Esophagus squamous epithelium (tissue), 5 donors: ENCODE measurements around the gene ZFPM1. TPM values are rescaled to one million over a fixed set of nuclear protein-coding genes. Genes with fewer than 3 reads are reported as not detected.

Source experiments
- DNase-seq: peaks from one replicate; lab custom pipeline; 2025; lab: John Stamatoyannopoulos, UW
- H3K27ac ChIP-seq, 4 donors: fragments of 200-600 bp; sonication (generic); one replicate each; pipeline ENCODE4 v1.5.1; 2016 to 2019; ENCODE audit warnings: mild to moderate bottlenecking in 1 of 4
- H3K27me3 ChIP-seq, 4 donors: fragments of 200-600 bp; sonication (generic); 1 replicate in 3 of 4; 2 replicates in 1 of 4; pipeline versions ENCODE4 v1.5.1 to v1.6.0; 2017 to 2021; ENCODE audit warnings: antibody characterized with exemption in 1 of 4
- H3K36me3 ChIP-seq, 3 donors: fragments of 200-600 bp; sonication (generic); one replicate each; pipeline ENCODE4 v1.5.1; 2016 to 2019
- H3K4me1 ChIP-seq, 3 donors: fragments of 200-600 bp; sonication (generic); one replicate each; pipeline ENCODE4 v1.5.1; 2017 to 2019
- H3K4me3 ChIP-seq, 4 donors: fragments of 200-600 bp; sonication (generic); 1 replicate in 3 of 4; 2 replicates in 1 of 4; pipeline ENCODE4 v1.5.1; 2016 to 2019; ENCODE audit warnings: mild to moderate bottlenecking in 2 of 4, moderate library complexity in 1 of 4
- H3K9me3 ChIP-seq, 3 donors: fragments of 200-600 bp; sonication (generic); one replicate each; pipeline ENCODE4 v1.5.1; 2016 to 2019
- POLR2A ChIP-seq, 4 donors: fragments of 450-650 bp; IDR thresholded peaks; one replicate each; pipeline ENCODE4 v1.6.1; 2017; ENCODE audit warnings: antibody characterized with exemption in 4 of 4, mild to moderate bottlenecking in 4 of 4, moderate library complexity in 3 of 4
- WGBS, 2 donors: methylation state at CpG; one replicate each; pipeline ENCODE4 v1.1.5; 2018; 5-methylcytosine and 5-hydroxymethylcytosine counted together
- intact Hi-C: fragments of 100-400 bp; cut with DNase I; formaldehyde crosslinking; loops from one replicate; pipeline ENCODE4 v1.15.0; 2022
- total RNA-seq, 4 donors: library from RNA; depleted of rRNA; stranded (reverse); fragments of >200 nt; gene quantifications; one replicate each; pipeline ENCODE4 v1.1.0, GENCODE V29; 2016
- TF ChIP-seq, protein P1 (sequence below), 6 experiments: fragments of 450-650 bp in 4 of 6; fragments of 200-600 bp in 2 of 6; sonication (generic) in 2 of 6; IDR thresholded peaks; one replicate each; pipeline ENCODE4 v1.5.1; 2016 to 2019; ENCODE audit warnings: antibody characterized with exemption in 6 of 6, mild to moderate bottlenecking in 4 of 6, moderate library complexity in 4 of 6
- donor health status: DM: yes; HTN: yes; CAD: no.

The ZFPM1 gene
- total RNA-seq, 4 donors from 2014 or later = 0.67 to 1.7 (median 1.2) TPM

DNA sequence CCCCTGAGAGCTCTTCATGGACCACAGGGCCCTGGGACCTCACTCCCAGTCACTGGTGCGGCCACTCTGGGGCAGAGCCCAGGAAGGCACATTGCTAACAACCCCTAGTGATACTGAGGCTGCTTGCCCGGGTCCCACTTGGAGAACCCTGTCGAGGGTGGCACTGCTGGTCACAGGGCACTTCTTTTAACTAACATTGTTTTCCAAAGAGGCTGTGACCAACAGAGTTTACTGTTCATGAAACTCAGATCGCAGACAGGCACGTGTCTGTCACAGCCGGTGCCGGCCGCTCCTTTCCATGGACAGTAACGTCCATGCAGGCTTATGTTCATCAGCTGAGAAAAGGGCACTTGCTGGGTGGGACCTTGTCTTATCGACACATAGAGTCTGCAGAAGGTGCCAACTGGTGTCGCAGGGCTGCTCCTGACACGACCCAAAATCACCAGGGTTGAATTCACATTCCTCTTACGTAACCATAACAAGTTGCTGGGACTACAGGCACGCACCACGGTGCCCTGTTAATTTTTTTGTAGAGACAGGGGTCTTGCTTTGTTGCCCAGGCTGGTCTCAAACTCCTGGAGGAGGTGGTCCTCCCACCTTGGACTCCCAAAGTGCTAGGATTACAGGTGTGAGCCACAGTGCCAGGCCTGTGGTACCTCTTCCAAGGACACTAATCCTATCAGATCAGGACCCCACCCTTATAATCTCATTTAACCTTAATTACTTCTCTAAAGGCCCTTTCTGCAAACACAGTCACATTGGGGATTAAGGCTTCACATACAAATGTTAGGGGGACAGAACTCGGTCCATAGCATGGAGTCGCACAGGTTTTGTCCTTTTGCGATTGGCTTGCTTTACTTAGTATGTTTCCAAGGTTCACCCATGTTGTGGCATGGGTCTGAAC is 115.9 kb downstream of the ZFPM1 start:
- peak overlapping the region; percentile 80 to 96 (median 90) for H3K4me3 ChIP-seq
- peak overlapping the region in 1 of 4 donors; percentile 84 for H3K27ac ChIP-seq
- WGBS, 2 donors = 72 to 82% methylated on average over 6 to 8 of the region's 18 CpGs

DNA sequence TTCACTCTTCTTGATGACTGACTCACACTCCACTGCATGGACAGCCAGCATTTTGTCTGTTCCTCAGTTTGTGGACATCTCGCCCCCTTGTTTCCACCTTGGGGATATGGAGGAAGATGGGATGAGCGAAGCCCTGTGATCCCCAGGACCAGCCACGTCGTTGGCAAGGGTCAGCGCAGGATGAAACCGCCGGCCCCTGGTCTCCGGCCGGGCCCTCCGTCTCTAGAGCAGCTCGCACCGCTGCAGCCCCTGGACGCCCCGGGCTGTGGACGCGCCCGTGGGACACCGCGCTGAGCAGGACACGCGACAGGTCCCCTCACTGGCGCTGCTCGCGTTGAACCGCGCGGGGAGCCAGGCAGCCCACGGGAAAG is 116.5 kb downstream of the ZFPM1 start:
- no peaks in the 10 kb centered on the region for H3K9me3 ChIP-seq
- peak overlapping the region; percentile 80 to 96 (median 90) for H3K4me3 ChIP-seq
- H3K4me1 ChIP-seq = peaks cover 14 to 37% (median 21%) of the 10 kb centered on the region in 3 donors
- peak overlapping the region; percentile 84 to 94 (median 92) for H3K27ac ChIP-seq
- WGBS, 2 donors = 2 to 17% methylated on average over 1 to 11 of the region's 28 CpGs
- peaks cover 0 to 27% (median 0%) of the 10 kb centered on the region in 3 donors for H3K36me3 ChIP-seq
- intact Hi-C loops = no loop called here
- DNase-seq = no peak
- no peaks in the 10 kb centered on the region for H3K27me3 ChIP-seq
- no peak for TF ChIP-seq POLR2A (IDR thresholded peaks at IDR 0.05)

More for the DNA sequence above, 115.9 kb downstream of the ZFPM1 start:
- peaks cover 14 to 37% (median 21%) of the 10 kb centered on the region in 3 donors for H3K4me1 ChIP-seq
- peaks cover 0 to 22% (median 0%) of the 10 kb centered on the region in 3 donors for H3K36me3 ChIP-seq
- intact Hi-C loops = no loop called here
- no peak for TF ChIP-seq POLR2A (IDR thresholded peaks at IDR 0.05)
- TF ChIP-seq, protein P1, sequence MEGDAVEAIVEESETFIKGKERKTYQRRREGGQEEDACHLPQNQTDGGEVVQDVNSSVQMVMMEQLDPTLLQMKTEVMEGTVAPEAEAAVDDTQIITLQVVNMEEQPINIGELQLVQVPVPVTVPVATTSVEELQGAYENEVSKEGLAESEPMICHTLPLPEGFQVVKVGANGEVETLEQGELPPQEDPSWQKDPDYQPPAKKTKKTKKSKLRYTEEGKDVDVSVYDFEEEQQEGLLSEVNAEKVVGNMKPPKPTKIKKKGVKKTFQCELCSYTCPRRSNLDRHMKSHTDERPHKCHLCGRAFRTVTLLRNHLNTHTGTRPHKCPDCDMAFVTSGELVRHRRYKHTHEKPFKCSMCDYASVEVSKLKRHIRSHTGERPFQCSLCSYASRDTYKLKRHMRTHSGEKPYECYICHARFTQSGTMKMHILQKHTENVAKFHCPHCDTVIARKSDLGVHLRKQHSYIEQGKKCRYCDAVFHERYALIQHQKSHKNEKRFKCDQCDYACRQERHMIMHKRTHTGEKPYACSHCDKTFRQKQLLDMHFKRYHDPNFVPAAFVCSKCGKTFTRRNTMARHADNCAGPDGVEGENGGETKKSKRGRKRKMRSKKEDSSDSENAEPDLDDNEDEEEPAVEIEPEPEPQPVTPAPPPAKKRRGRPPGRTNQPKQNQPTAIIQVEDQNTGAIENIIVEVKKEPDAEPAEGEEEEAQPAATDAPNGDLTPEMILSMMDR (IDR thresholded peaks at IDR 0.05) = peak in 1 of 6 experiments; percentile 0
- no peaks in the 10 kb centered on the region for H3K9me3 ChIP-seq
- H3K27me3 ChIP-seq = no peaks in the 10 kb centered on the region
- DNase-seq = no peak

DNA sequence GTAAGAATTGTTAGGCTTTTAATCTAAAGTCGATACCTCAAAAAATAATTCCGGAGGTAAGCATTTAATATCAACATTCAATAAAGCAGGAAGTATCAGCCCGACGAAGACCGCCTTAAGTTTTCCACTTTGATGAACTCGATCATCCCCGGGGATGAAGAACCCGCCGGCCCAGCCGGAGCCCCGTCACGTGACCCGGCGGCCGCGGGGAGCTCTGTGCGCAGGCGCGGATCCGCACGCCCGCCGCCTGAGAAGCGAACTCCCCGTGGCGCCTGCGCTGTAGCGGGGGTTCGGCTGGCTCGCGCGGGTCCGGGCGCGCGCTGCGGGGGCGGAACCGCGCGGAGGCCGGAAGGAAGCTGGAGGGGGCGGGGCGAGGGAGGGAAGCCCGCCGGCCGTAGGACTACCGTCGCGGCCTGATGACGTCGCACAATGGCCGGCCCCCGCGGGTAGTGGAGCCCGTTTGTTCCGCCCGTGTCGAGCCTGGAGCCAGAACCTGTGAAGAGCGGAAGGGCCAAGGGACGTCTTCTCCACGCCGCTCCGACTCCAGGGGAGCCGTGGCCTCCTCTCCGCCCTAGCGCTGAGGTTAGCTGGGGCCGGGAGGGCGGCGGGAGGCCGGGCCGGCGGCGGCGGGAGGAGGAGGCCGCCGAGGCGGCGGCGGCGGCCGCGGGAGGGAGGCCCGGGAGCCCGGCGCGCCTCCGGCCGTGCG is 117.1 kb downstream of the ZFPM1 start, which contains the start of gene ZC3H18:
ZC3H18 (plus strand) TSS at position 419 of the 706 bp plus-strand sequence. CDS start 6,721 bp downstream, outside the sequence.
- H3K4me3 ChIP-seq = peak within 1 kb of the TSS; percentile 80 to 96 (median 90)
- H3K27ac ChIP-seq = peak within 1 kb of the TSS; percentile 84 to 94 (median 92)
- no peaks in the 10 kb centered on the region for H3K27me3 ChIP-seq
- TF ChIP-seq POLR2A (IDR thresholded peaks at IDR 0.05) = peak in 3 of 4 donors; percentile 15 to 67 (median 44)
- TF ChIP-seq, protein P1 (IDR thresholded peaks at IDR 0.05) = peak in 1 of 6 experiments; percentile 52
- peaks cover 0 to 31% (median 0%) of the 10 kb centered on the region in 3 donors for H3K36me3 ChIP-seq
- peaks cover 14 to 37% (median 21%) of the 10 kb centered on the region in 3 donors for H3K4me1 ChIP-seq
- WGBS, 2 donors = 0 to 1% methylated on average over 15 to 17 of the region's 90 CpGs
- DNase-seq = peak; percentile 82
- intact Hi-C loops = no loop called here
- no peaks in the 10 kb centered on the region for H3K9me3 ChIP-seq

DNA sequence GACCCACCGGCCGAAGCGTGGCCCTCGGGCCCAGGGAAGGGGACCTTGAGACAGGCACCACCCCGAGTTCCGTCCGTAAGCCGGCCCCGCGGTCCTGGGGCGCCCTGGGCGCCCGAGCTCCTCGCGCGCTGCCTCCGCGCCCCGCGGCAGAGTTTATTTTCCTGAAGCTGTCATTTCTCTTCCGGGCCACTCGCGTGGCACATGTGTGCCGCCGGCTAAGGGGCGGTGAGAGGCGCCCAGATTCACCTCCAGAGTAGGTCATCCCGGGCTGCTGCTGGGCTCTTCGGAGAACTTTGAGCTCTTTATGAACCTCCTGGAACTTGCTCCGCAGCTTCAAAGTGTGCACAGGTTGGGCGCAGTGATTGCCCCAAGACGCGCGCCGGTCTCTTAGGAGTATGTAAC is 117.6 kb downstream of the ZFPM1 start:
- WGBS, 2 donors = 0% methylated on average over 11 of the region's 35 CpGs; no CpG with 5 or more reads in 1 of the 2 donors
- intact Hi-C loops = no loop called here
- H3K4me3 ChIP-seq = peak overlapping the region; percentile 80 to 96 (median 90)
- no peaks in the 10 kb centered on the region for H3K27me3 ChIP-seq
- DNase-seq = no peak
- no peaks in the 10 kb centered on the region for H3K9me3 ChIP-seq
- H3K27ac ChIP-seq = peak overlapping the region; percentile 84 to 94 (median 92)
- peaks cover 14 to 37% (median 21%) of the 10 kb centered on the region in 3 donors for H3K4me1 ChIP-seq
- H3K36me3 ChIP-seq = peaks cover 0 to 37% (median 0%) of the 10 kb centered on the region in 3 donors
- TF ChIP-seq, protein P1 (IDR thresholded peaks at IDR 0.05) = no peak
- no peak for TF ChIP-seq POLR2A (IDR thresholded peaks at IDR 0.05)

DNA sequence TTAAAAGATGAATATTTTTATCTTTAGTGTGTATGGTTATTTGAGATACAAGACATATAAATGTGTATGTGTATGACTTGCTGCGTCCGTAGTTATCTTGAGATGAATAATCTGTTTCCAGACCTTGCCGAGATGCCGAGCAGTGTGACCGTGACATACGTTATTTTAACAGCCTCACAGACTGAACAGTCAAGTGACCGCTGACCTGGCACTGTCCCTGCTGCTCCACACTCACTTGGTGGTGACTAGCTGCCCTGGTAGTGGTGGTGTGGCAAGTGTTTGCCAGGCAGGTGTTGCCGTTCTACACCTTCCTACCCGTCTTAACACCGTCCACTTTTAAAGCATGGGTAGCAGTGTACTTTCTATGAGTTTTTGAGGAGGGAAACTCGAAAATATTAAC is 122.2 kb downstream of the ZFPM1 start:
- DNase-seq = no peak
- Histone ChIP-seq H3K4me3 (no peak overlapping the region), H3K36me3 (peaks cover 15 to 82% (median 16%) of the 10 kb centered on the region in 3 donors), H3K9me3 (no peaks in the 10 kb centered on the region), H3K4me1 (peaks cover 14 to 26% (median 14%) of the 10 kb centered on the region in 3 donors), H3K27me3 (no peaks in the 10 kb centered on the region), H3K27ac (no peak overlapping the region)
- intact Hi-C loops = no loop called here
- WGBS, 2 donors = 91 to 93% methylated on average over 11 of the region's 11 CpGs
- TF ChIP-seq, protein P1 (IDR thresholded peaks at IDR 0.05) = no peak
- TF ChIP-seq POLR2A (IDR thresholded peaks at IDR 0.05) = no peak
